IMR-90 (cell line): ENCODE results near the gene WBP2. TPM values are rescaled to one million over a fixed set of nuclear protein-coding genes. Genes with fewer than 3 reads are reported as not detected.

Source experiments
- ATAC-seq: fragments of 200-7000 bp; cut with Tn5 transposase; 2 replicates; pipeline ENCODE4 v1.9.1; 2020; ENCODE audit warnings: low read depth, mild to moderate bottlenecking, moderate library complexity
- BruUV-seq: library from RNA; stranded (reverse); fragments of 400-500 nt; replicated peaks from 2 replicates; lab custom pipeline; 2021; lab: Mats Ljungman, UMichigan
- CTCF ChIA-PET: fragments of 300-600 bp; formaldehyde crosslinking; extraction: SDS; loops from one replicate; lab custom pipeline; 2021; ENCODE audit warnings: antibody characterized with exemption; lab: Yijun Ruan, JAX
- POLR2A ChIA-PET: fragments of 300-600 bp; sonication (Branson Sonifier 250); formaldehyde crosslinking; loops from one replicate; lab custom pipeline; 2022; ENCODE audit warnings: antibody characterized with exemption; ENCODE audit not compliant: unreplicated experiment; lab: Charles Lee
- DNase-seq: peaks from one replicate; pipeline ENCODE4 v3.0.0; 2013
- H2AFZ ChIP-seq: replicated peaks from 2 replicates; pipeline ENCODE3; 2013; ENCODE audit warnings: low read length, mild to moderate bottlenecking; ENCODE audit not compliant: poor library complexity
- H2AK5ac ChIP-seq: 2 replicates; pipeline ENCODE4 v1.6.1; 2013; ENCODE audit warnings: low read depth, low read length, inconsistent platforms
- H2AK9ac ChIP-seq: replicated peaks from 2 replicates; pipeline ENCODE3; 2013; ENCODE audit warnings: mild to moderate bottlenecking, low read depth, low read length, moderate library complexity; ENCODE audit not compliant: poor library complexity
- H2BK120ac ChIP-seq: 2 replicates; pipeline ENCODE4 v1.6.1; 2013; ENCODE audit warnings: low read depth, low read length, inconsistent platforms
- H2BK15ac ChIP-seq: 3 replicates; pipeline ENCODE4 v1.6.1; 2013; ENCODE audit warnings: low read depth, low read length, inconsistent platforms
- H2BK20ac ChIP-seq: 2 replicates; pipeline ENCODE4 v1.6.1; 2013; ENCODE audit warnings: low read depth, mild to moderate bottlenecking, inconsistent platforms, low read length, moderate library complexity
- H2BK5ac ChIP-seq: 2 replicates; pipeline ENCODE4 v1.6.1; 2013; ENCODE audit warnings: mild to moderate bottlenecking, low read depth, low read length, inconsistent platforms; ENCODE audit not compliant: poor library complexity, severe bottlenecking
- H3K14ac ChIP-seq: replicated peaks from 2 replicates; pipeline ENCODE4 v1.6.1; 2013; ENCODE audit warnings: low read depth, low read length, inconsistent platforms
- H3K18ac ChIP-seq: 2 replicates; pipeline ENCODE4 v1.6.1; 2013; ENCODE audit warnings: low read depth, low read length, control low read depth
- H3K23ac ChIP-seq: 2 replicates; pipeline ENCODE4 v1.6.1; 2013; ENCODE audit warnings: low read depth, low read length, inconsistent platforms
- H3K27ac ChIP-seq: 2 replicates; pipeline ENCODE4 v1.5.1; 2013; ENCODE audit warnings: mild to moderate bottlenecking, control low read depth, low read length; ENCODE audit not compliant: insufficient read depth
- H3K27me3 ChIP-seq: 2 replicates; pipeline ENCODE4 v1.6.1; 2013; ENCODE audit warnings: low read length; ENCODE audit not compliant: control insufficient read depth, insufficient read depth
- H3K36me3 ChIP-seq: 2 replicates; pipeline ENCODE4 v1.6.1; 2013; ENCODE audit warnings: low read length, mixed read lengths; ENCODE audit not compliant: control insufficient read depth, insufficient read depth
- H3K4ac ChIP-seq: 2 replicates; pipeline ENCODE4 v1.6.1; 2013; ENCODE audit warnings: low read depth, low read length, inconsistent platforms
- H3K4me1 ChIP-seq: 2 replicates; pipeline ENCODE4 v1.6.1; 2013; ENCODE audit warnings: low read length, mixed read lengths; ENCODE audit not compliant: control insufficient read depth, insufficient read depth
- H3K4me2 ChIP-seq: 2 replicates; pipeline ENCODE4 v1.6.1; 2013; ENCODE audit warnings: low read depth, mild to moderate bottlenecking, control low read depth, low read length, moderate library complexity
- H3K4me3 ChIP-seq: 2 replicates; pipeline ENCODE4 v1.5.1; 2013; ENCODE audit warnings: low read depth, mild to moderate bottlenecking, control low read depth, low read length, moderate library complexity; ENCODE audit not compliant: insufficient read depth
- H3K56ac ChIP-seq: 2 replicates; pipeline ENCODE4 v1.6.1; 2013; ENCODE audit warnings: low read length, inconsistent platforms; ENCODE audit not compliant: insufficient read depth; ENCODE audit errors: extremely low read depth
- H3K79me1 ChIP-seq, 2 experiments: 2 replicates each; pipeline ENCODE4 v1.6.1; 2013; ENCODE audit warnings: low read length in 2 of 2, inconsistent platforms in 1 of 2, low read depth in 1 of 2
- H3K9ac ChIP-seq: 2 replicates; pipeline ENCODE4 v1.6.1; 2013; ENCODE audit warnings: low read depth, low read length, control low read depth
- H3K9me1 ChIP-seq: 2 replicates; pipeline ENCODE4 v1.6.1; 2013; ENCODE audit warnings: low read length, inconsistent platforms; ENCODE audit not compliant: insufficient read depth
- H3K9me3 ChIP-seq: 2 replicates; pipeline ENCODE4 v1.6.1; 2013; ENCODE audit warnings: low read length; ENCODE audit not compliant: control insufficient read depth, insufficient read depth
- H4K20me1 ChIP-seq: 2 replicates; pipeline ENCODE4 v1.6.1; 2013; ENCODE audit warnings: low read length, inconsistent platforms; ENCODE audit not compliant: insufficient read depth
- H4K5ac ChIP-seq: 2 replicates; pipeline ENCODE4 v1.6.1; 2013; ENCODE audit warnings: mild to moderate bottlenecking, low read depth, low read length, control low read depth
- H4K8ac ChIP-seq, 2 experiments: 2 replicates each; pipeline ENCODE4 v1.6.1; 2013; ENCODE audit warnings: low read depth in 2 of 2, low read length in 2 of 2, control low read depth in 1 of 2, inconsistent platforms in 1 of 2
- H4K91ac ChIP-seq: 2 replicates; pipeline ENCODE4 v1.6.1; 2013; ENCODE audit warnings: low read depth, low read length, inconsistent platforms; ENCODE audit not compliant: insufficient read depth
- RAD21 ChIP-seq: IDR thresholded peaks from 2 replicates; pipeline ENCODE4 v1.6.1; 2012; ENCODE audit warnings: low read length, improper control_type of control experiment
- WGBS, 2 experiments: methylation state at CpG; one replicate each; pipeline versions ENCODE4 v1.1.5 to v1.1.7; 2013; ENCODE audit warnings: missing lambda C conversion rate in 2 of 2; ENCODE audit not compliant: insufficient read length in 1 of 2; ENCODE audit errors: extremely low coverage in 2 of 2; 5-methylcytosine and 5-hydroxymethylcytosine counted together
- dilution Hi-C: fragments of 300-500 bp; cut with HindIII; formaldehyde crosslinking; loops from one replicate; pipeline ENCODE4 v1.14.3; 2018; ENCODE audit warnings: low sequenced_read_pairs; ENCODE audit not compliant: unreplicated experiment
- in situ Hi-C: fragments of 300-500 bp; cut with MboI; formaldehyde crosslinking; loops from 3 replicates; pipeline ENCODE4 v1.14.3; 2019; ENCODE audit warnings: low sequenced_read_pairs, inconsistent platforms, mixed read lengths
- intact Hi-C: fragments of 100-400 bp; cut with micrococcal nuclease; formaldehyde crosslinking; loops from 2 replicates; pipeline ENCODE4 v1.10.0; 2022
- polyA plus RNA-seq, 3 experiments: library from polyadenylated mRNA; depleted of rRNA; stranded (reverse); fragments of >200 nt; gene quantifications; 2 replicates each; pipeline ENCODE4 v1.2.3, GENCODE V29; 2012; ENCODE audit warnings: low replicate concordance in 1 of 3
- total RNA-seq: library from RNA; depleted of rRNA; stranded (reverse); fragments of >200 nt; gene quantifications from 2 replicates; pipeline ENCODE4 v1.2.3, GENCODE V29; 2012

Gene WBP2
- total and polyA plus RNA-seq, 2 of the 4 experiments (the other 2 are of a cell fraction), result 9.0 to 35.5 TPM

DNA sequence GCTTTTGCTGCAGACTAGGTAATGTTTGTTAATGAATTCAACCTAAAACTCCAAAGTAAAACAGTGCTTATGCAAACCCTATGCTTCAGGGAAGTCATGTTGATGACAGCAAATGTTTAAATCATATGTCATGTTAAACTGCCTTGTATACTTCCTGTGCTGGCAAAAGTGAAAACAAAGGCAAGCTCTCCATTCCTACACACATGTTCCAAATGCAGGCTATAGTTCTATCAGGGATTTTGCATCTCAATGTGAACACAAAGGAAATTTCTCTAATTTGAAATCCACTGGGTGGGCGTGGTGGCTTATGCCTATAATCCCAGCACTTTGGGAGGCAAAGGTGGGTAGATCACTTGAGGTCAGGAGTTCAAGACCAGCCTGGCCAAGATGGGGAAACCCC is 51.3 kb downstream of the WBP2 start:
- H2BK20ac ChIP-seq, result no peak overlapping the region
- no peak overlapping the region for H3K14ac ChIP-seq
- WGBS, 2 experiments, result no CpG with 5 or more reads among the region's 1 CpG
- BruUV-seq, result no TSS peak
- ChIA-PET POLR2A (interaction anchor here (1.3 kb wide), 1 partner anchor 24 kb away, joined by 5 read pairs; no protein-coding TSS in a partner anchor), CTCF (interaction anchor here (0.6 kb wide), 1 partner anchor 61 kb away, joined by 5 read pairs; no protein-coding TSS in a partner anchor)
- H4K20me1 ChIP-seq, result peaks cover 12% of the 10 kb centered on the region; the same call in 1 of the 2 replicates
- H3K36me3 ChIP-seq, result peaks cover 9% of the 10 kb centered on the region
- ATAC-seq, result no peak
- no peak overlapping the region for H3K56ac ChIP-seq
- no peak overlapping the region for H4K8ac ChIP-seq
- DNase-seq, result no peak
- no peak overlapping the region for H2BK15ac ChIP-seq
- H3K9me1 ChIP-seq, result peaks cover 4% of the 10 kb centered on the region; the same call in 1 of the 2 replicates
- H3K4me1 ChIP-seq, result no peaks in the 10 kb centered on the region
- intact Hi-C loops, result no loop called here
- no peak overlapping the region for H2BK5ac ChIP-seq
- no peak overlapping the region for H3K4ac ChIP-seq
- dilution Hi-C loops, result no loop called here
- no peak overlapping the region for H4K91ac ChIP-seq
- in situ Hi-C loops, result no loop called here
- H3K4me3 ChIP-seq, result no peak overlapping the region
- no peak for TF ChIP-seq RAD21
- H3K27ac ChIP-seq, result no peak overlapping the region
- H3K9me3 ChIP-seq, result no peaks in the 10 kb centered on the region
- H3K27me3 ChIP-seq, result no peaks in the 10 kb centered on the region
- no peak overlapping the region for H2AFZ ChIP-seq
- no peak overlapping the region for H3K4me2 ChIP-seq
- peaks cover 21 to 48% of the 10 kb centered on the region in 2 experiments for H3K79me1 ChIP-seq
- H2BK120ac ChIP-seq, result no peak overlapping the region
- H2AK5ac ChIP-seq, result no peak overlapping the region
- H2AK9ac ChIP-seq, result no peak overlapping the region
- no peak overlapping the region for H3K18ac ChIP-seq
- no peak overlapping the region for H3K23ac ChIP-seq
- no peak overlapping the region for H4K5ac ChIP-seq
- no peak overlapping the region for H3K9ac ChIP-seq
